Left lobe of liver (tissue), 2 donors: ENCODE data around the gene CTNNBL1. TPM values are rescaled to one million over a fixed set of nuclear protein-coding genes. Genes with fewer than 3 reads are reported as not detected.
A peak's percentile ranks its signal among the peaks of the same experiment; 100 is the strongest.

Experiments used
- ATAC-seq: fragments of 200-7000 bp; cut with Tn5 transposase; one replicate; pipeline ENCODE4 v1.9.1; 2020; ENCODE audit warnings: mild to moderate bottlenecking, moderate library complexity
- DNase-seq: peaks from one replicate; pipeline ENCODE4 v3.0.0-alpha.2; 2020; ENCODE audit warnings: low spot score
- total RNA-seq: library from RNA; stranded (reverse); gene quantifications from one replicate; pipeline ENCODE4 v1.2.1, GENCODE V29; 2021
- donor health status: DM: no; HTN: no; CAD: no; lungs with moderate emphysema.
- donor health status: DM: no; HTN: yes; CAD: no.

Gene CTNNBL1
- total RNA-seq, 1 donor from 2014 or later, result 41.4 TPM

DNA sequence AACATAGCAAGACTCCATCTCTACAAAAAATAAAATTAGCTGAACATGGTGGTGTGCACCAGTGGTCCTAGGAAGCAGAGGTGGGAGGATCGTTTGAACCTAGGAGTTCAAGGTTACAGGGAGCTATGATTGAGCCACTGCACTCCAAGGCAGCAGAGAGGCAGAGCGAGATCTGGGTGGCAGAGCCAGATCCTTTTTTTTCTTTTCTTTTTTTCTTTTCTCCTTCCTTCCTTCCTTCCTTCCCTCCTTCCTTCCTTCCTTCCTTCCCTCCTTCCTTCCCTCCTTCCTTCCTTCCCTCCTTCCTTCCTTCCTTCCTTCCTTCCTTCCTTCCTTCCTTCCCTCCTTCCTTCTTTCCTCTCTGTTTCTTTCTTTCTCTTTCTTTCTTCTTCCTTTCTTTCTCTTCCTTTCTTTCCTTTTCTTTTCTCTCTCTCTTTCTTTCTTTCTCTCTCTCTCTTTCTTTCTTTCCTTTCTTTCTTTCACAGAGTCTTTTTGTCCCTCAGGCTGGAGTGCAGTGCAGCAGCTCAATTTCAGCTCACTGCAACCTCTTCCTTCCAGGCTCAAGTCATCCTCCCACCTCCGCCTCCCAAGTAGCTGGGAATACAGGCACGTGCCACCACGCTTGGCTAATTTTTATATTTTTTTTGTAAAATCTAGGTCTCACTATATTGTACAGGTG, 199.9 kb downstream of the CTNNBL1 start:
- no peak for ATAC-seq
- no peak for DNase-seq

DNA sequence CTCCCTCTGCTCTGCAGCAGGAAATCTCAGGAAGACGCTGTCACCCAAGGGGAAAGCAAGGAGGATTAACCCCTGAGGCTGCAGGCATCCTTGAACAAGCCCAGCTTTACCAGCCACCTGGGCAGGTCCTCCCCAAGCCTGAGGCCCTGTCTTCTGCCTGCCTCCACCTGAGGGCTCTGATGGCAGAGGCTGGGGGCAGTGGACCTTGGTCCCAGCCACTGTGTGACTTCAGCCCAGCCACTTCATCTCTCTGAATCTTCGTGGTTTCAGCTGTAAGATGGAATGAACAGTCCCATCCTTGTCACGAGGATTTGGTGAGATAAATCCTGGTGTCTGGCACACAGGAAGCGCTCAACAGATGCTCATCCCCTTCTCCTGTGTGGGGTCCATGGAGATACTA, 200.6 kb downstream of the CTNNBL1 start:
- DNase-seq (no peak), ATAC-seq (no peak)

DNA sequence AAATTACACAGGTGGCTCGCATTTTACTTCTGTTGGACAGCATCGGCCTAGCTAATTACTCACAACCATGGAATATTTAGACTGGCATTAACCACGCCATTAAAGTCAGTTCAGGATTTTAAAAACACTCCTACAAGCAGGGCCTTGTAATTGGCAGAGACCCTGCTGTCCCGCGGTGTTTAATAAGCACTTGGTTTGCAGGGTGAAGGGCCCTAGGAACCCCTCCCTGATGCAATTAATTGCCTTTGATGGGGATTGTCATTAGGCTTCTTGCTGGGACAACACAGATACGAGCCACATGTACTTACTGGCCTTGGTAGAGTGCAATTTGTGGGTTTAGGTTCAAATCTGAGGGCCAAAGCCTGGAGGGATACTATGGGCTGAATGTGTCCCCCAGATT, 201.3 kb downstream of the CTNNBL1 start:
- ATAC-seq (no peak), DNase-seq (no peak)

DNA sequence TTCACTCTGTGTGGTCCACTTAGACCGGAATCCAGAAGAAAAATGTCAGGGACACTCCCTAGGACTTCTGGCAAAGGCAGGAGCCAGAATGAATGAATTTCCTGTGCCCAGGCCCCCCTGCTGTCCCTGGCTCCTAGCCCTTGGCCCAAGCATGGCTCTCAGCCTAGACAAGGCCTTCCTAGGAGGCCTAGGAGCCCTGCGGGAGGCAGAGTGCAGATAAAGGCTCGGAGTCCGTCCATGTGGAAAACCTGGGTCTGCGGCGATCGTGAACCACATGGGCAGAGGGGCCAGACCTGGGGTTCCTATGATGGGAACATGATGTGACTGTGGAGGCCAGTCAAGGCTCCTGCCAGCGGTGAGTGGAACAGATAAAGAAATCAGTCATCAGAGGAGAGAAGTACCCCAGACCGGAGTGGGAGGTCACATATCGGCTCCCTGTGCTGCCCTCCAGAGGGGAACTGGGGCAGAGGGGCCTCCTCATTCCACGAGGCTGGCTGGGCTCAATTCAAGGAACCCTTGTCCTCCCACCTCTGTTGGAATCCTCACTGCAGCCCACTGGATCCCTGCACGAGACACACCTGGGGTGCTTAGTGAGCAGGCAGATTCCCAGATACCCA, 203.2 kb downstream of the CTNNBL1 start:
- no peak for ATAC-seq
- no peak for DNase-seq

DNA sequence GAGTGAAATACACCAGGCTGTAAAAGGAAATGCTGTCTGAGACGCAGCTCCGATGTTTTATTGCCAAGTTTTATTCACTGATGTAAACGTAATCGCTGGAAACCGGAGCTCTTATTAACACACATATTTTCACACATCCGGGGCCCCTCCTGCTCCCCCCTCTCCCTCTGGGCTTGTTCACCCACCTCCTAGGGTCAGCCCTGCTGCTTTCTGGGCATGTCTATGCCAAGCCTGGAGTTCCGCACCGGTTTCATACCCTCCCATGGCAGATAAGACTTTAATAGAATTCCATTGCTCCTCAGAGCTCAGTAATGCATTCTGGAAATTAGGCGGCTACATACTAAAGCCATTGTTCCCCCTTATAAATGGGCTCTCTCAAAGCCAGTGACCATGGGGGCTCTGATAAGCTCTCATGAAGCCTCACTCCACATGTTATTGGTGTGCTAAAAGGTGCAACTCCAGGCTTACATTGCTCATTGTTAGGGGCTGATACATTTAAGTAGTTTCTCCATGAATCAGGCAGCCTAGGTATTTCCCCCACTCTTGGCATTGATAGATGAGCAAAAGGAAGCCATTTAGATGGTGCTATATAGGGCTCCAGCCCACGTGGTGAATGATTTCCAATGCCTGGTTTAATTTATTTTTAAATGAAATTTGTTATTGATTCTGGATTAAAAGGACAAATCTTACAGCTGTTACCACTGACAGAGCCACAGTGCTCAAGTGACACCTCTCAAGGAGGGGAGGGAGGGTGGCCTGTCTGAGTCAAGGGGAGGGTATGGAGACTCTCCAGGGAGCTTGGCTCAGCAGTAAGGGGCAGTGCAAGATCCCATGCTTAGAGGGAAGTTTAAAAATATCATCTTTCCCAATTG, 204.6 kb downstream of the CTNNBL1 start:
- ATAC-seq, result no peak
- DNase-seq, result no peak

DNA sequence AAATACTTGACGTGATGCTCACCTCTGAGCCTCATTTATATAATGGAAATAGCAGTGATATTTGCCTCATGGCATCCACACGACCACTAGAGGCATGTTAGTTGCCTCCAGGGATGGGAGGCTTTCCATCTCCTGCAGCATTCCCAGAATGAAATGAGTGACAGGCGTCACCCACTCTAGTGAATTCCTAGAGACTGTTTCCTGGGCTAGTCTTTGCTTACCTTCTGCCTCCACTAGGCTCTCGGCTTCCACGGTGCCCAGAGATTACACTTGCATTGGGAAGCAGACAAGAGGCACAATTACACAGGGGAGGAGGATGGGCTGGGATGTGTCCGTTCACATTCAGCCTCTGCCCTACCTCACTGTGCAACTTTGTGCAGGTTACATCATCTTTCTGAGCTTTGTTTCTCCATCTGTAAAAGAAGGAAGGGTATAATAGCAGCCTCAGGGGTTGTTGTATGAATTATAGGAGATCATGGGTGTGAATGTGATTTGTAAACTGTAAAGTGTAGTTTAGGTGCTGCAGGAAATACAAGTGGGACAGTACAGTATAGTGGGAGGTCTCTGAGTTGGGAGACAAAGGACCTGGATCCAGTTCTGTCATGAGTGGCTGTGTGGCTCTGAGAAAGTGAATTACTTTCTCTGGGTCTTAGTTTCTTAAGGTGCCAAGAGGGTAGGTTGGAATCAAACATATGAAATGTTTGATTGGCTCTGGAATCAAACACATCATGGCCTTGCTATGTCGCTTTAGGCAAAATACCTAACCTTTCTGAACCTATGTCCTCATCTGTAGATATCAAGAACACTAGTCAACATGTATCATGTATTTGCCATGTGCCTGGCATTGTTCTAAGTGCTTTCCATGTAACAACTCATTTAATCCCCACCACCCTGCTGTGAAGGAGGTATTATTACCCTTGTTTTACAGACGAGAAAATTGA, 205.5 kb downstream of the CTNNBL1 start:
- DNase-seq (no peak), ATAC-seq (no peak)

DNA sequence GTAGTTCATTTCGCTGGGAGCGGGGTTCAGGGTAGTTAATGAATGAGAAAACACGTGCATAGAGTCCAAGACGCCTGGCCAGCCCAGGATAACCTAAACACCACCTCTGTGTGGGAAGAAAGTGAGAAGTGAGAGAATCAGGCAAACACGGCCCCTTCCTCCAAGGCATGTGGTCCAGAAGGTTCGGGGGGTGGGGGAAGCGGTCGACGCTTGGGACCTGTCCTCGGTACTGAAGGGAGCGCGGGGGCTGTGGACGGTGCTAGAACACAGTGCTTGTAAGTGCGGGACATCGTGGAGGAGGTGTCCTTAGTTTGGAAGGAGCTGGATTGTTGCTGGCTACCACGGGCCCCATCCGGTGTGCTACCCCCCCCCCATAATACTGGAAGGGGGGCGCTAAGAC, 207.4 kb downstream of the CTNNBL1 start:
- DNase-seq (no peak), ATAC-seq (no peak)

DNA sequence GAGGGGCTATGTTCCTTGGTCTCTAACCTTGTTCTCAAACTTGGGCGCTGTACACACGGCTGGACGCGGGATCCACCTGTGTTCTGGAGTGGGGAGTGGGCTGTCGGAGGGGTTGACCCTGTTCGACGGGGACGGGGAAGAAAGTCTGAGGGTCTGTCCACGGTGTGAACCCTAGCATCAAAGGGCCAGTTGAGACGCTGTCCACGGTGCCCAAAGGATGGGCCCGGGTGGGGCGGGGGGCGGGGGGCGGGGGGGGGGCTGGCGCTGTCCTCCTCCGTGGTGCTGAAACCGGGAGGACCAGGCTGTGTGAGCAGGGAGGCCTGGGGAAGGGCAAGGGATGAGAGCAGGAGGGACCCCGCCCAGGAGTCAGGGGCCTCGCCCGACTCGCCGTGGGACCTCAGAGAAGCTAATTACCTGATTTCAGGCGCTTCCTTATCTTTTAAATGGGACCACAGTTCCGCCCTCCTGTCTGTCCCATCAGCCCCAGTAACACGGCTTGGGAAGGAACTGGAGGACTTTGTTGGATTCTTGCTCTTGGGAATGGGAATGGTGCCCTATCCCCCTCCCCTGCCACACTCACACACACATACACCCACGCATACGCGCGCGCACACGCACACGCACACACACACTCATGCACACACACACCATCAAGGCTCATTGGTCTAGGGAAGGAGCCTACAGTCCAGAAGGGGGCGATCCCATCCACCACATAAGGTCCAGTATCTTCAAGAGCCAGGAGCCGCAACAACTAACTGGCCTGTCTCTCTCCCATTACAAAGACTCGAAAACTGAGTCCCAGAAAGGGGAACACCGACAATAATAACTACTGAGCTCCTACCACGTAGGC, 208.0 kb downstream of the CTNNBL1 start:
- peak; percentile 63 for DNase-seq
- ATAC-seq, result peak; percentile 89

DNA sequence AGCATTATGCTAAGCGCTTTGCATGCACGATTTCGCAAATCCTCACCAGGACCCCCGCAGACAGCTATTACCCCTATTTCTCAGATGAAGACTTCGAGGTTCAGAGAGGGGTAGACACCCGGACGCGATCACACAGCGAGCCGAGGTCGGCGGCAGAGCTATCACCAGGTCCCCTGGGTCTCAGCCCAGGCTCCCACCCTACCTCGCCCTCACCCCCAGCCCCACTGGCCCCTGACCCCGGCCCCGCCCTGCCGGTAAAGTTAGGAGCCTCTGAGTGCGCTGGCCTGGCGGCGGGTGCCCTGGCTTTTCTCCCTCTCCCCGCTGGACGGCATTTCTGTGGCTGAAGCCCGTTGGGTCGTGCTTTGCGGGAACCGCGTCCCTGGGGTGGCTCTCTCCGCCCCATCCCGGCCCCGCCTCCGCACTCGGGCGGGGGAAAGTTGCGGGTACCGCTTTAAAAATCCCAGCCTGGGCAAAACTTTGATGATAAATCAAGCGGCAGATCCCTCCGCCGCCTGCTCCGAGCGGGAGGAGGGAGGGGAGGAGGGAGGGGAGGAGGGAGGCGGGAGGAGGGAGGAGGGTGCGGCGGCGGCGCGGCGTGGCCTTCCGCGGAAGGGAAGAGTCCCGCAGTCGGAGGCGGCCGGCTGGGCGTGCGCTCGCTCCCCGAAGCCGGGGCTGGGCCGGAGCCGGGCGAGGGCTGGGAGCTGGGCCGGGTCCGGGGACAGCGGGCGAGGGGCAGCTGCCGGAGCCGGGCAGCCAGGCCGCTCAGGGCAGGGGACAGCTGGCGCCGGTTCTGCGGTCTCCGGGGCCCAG, 208.9 kb downstream of the CTNNBL1 start, which contains the start of gene VSTM2L:
VSTM2L (plus strand) TSS at position 624 of the 810 bp plus-strand sequence. CDS start 224 bp downstream, outside the sequence.
- ATAC-seq, result peak; percentile 73

DNA sequence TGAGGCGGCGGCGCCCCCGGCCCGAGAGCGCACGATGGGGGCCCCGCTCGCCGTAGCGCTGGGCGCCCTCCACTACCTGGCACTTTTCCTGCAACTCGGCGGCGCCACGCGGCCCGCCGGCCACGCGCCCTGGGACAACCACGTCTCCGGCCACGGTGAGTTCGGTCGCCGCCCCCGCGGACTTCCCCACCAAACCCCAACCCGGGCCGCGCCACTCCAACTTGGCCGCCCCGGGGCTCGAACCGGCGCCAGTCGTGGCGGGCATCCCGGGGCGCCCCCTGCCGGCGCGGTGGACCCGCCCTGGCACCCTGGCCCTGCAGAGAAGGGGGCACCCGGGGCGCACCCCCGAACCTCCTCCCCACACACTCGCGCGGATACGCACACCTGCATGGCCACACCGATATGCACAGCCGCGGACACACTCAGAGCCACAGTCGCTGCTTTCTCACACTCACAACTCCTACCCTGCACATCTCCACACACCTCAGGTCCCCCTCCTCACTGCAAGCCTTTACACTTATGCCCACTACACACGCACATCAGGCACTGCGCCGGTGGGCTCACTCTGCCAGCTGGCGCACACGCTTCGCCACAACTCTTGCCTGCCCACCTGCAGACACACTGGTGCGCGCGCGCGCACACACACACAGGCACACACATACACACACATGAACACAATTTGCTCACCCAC, 209.6 kb downstream of the CTNNBL1 start:
- DNase-seq (no peak), ATAC-seq (peak; percentile 8)

More for the DNA sequence above, 208.9 kb downstream of the CTNNBL1 start, which contains the start of gene VSTM2L:
- DNase-seq, result peak; percentile 52

DNA sequence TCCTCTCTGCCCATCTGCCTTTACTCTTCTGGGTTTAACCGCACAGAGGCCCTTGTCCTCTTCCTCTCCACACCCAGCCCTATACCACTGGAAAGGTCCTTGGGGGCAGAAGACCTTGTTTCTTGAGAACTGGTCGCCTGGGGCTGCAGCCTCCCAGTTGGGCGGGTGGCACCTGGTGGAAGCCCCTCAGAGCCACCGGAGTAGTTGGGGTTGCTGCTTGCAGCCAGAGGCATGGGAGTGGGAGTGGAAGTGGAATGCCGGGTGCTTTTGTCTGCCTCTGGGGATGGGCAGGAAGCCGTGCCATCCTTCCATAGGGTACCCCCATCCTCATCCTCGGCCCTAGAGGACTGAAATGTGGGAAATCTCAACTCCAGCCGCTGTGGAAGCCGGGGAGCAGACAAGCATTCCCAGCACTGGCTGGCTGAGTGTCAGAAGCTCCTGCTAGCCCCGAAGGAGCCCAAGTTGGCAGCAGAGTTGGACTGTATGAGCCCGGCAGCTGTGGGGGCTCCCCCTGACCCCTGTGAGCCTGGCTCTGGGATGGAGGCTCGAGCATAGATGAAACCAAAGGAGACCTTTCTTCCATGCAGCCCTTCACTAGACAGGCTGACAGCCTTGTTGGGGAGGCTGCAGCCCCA, 210.3 kb downstream of the CTNNBL1 start:
- ATAC-seq, result no peak
- no peak for DNase-seq

DNA sequence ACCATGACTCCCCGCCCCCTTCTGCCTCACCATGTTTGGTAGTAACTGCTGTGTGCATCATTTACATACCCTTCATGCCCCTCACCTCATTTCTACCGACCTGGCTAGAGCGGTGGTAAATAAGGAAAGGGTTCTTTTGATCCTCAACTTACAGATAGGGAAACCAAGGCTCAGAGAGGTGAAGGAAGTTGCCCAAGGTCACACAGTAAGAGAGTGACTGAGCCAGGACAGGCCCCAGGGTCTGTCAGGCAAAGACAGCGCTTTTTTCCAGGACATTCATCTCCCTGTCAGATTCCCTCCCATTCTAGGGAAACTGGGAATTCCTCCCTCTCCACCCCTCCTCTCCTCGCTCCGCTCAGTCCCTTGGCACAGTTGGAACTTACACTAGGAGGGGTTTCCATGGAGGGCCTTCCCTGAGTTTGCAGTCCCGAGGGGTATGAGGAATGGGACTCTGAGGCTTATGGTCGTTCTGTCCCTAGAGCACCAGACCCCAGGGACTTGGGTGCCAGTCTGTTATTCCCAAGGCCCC, 211.1 kb downstream of the CTNNBL1 start:
- DNase-seq, result no peak
- ATAC-seq, result no peak

DNA sequence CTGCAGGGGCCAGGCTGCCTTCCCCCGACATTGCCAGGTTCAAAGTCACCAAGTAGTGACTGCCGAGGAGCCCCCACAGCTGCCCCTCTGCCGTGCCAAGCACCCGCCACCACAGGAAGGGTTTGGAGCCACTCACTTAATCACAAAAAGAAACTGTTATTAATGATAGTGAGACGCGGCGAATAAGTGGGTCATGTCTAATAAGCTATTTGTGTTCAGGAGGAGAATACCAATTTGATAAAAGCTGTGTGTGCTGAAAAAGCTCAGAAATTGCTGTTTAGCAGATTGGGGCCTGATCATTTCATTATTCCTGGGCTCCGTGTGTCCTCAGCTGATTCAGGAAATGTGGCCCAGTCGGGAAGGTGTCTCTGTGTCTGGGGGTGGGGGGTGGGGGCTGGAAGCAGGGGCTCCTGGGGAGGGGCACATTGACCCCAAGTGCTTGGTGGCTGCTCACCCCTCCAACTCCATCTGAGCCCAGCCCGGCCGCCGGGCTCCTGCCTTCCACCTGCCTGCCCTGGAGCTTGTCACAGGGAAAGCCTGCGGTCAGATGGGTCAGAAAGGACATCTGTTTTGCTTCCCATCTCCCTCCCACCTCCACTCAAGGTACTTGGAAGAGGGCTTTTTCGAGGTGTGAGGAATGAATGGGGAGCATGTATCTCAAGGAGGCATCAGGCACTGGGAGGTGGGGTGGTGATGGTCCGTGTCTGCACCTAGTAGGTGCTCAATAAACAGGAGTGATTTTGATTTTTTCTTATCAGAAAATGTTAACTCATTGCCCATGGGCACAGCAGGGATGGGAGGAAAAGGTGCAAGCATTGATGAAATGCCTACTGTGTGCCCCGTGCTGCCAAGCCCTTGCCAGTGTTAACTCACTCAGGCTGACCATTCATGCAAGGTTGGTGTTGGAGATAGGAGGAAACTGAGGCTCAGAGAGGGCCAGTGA, 212.1 kb downstream of the CTNNBL1 start:
- DNase-seq (no peak), ATAC-seq (no peak)

DNA sequence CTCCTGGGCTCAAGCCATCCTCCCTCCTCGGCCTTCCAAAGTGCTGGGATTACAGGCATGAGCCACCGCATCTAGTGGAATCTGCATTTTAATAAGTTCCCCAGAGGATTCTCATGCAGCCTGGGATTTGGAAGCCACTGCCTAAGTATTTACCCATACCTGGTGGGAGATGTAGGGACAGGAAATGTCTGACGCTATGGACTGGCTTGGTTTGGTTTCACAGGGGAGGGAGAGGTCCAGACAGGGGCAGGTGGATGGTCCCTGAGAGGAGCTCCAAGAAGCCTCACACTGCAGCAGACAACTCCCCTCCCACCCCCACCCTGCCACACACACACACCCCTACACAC, 213.5 kb downstream of the CTNNBL1 start:
- ATAC-seq (no peak), DNase-seq (no peak)

DNA sequence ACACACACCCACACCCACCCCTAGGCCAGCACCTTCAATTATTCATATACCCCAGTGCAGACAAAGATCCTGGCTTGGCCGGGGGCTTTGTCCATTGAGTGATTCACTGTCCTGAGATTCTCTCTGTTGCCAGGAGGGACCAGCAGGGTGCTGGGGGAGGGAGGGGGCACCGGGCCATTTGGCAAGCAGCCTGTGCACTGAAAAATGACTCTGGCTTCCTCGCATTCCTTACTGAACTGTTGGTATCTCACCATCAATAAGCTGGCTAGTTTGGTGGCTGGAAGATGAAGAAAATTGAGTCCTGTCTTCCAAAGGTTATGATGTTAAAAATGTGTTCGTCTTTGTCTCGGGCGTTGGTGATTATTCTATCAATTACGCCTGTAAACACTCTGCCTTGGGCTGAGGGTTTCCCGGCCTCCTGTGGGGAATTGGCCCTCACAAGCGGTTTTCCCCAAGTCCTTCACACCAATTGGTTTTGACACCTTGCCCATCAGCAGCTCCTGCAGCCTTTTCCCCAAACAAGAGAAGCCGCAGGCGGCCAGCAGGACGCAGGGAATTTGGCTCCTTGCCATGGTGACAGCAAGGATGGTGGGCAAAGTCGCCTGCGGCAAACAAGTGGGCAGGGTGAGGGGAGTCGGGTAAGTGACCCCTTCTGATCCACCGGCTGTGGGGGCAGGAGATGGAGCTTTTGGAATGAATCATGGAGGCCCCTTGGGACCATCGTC, 214.0 kb downstream of the CTNNBL1 start:
- no peak for ATAC-seq
- no peak for DNase-seq

DNA sequence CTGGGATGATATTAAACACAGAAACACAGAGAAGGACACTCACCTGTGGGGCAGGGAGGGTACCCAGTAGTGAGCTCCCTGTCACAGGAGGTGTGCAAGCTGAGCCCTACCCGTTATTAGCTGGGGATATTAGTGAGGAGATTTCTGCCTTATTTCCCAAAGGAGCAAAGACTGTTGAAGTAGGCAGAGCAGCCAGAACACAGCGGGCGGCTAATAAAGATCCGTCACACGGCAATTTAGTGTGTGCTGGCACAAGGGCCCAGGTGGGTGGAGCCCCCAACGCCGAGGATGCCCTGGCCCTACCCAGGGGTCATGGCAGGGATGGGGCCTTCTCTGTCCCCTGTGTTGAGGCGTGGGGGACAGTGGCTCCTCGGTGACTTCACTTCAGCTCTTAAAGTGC, 217.4 kb downstream of the CTNNBL1 start:
- DNase-seq, result no peak
- ATAC-seq, result no peak
